Uterus (tissue), 2 donors: ENCODE measurements around the gene R3HCC1L.

ENCODE experiments used
- POLR2A ChIP-seq, 2 donors: fragments of 450-650 bp; IDR thresholded peaks; one replicate each; pipeline ENCODE4 v1.6.1; 2016; ENCODE audit warnings: antibody characterized with exemption in 2 of 2, mild to moderate bottlenecking in 1 of 2, moderate library complexity in 1 of 2
- TF ChIP-seq, protein P1 (sequence below), 4 experiments: fragments of 200-600 bp in 2 of 4; fragments of 450-650 bp in 2 of 4; sonication (generic) in 2 of 4; IDR thresholded peaks; one replicate each; pipeline ENCODE4 v1.5.1; 2016 to 2019; ENCODE audit warnings: antibody characterized with exemption in 4 of 4, mild to moderate bottlenecking in 2 of 4, moderate library complexity in 1 of 4

DNA sequence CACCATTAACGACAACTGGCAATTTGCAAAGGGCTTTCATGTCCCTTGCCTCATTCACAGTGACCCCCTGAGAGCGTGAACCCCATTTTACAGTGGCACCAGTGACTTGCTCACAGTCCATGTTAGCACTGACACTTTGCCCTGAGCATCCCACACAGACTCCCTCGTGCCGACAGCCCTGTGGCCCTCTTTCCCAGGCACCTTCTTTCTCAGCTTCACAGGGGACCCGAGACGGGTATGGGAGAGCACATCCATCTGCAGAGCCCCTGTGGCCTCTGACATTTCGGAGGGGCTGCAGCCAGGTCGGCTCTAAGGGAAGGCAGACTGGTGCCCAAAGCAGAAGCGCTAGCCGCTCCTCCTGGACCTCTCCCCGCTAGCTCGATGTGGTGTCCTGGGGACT is 122.7 kb downstream of the R3HCC1L start:
- TF ChIP-seq, protein P1, sequence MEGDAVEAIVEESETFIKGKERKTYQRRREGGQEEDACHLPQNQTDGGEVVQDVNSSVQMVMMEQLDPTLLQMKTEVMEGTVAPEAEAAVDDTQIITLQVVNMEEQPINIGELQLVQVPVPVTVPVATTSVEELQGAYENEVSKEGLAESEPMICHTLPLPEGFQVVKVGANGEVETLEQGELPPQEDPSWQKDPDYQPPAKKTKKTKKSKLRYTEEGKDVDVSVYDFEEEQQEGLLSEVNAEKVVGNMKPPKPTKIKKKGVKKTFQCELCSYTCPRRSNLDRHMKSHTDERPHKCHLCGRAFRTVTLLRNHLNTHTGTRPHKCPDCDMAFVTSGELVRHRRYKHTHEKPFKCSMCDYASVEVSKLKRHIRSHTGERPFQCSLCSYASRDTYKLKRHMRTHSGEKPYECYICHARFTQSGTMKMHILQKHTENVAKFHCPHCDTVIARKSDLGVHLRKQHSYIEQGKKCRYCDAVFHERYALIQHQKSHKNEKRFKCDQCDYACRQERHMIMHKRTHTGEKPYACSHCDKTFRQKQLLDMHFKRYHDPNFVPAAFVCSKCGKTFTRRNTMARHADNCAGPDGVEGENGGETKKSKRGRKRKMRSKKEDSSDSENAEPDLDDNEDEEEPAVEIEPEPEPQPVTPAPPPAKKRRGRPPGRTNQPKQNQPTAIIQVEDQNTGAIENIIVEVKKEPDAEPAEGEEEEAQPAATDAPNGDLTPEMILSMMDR (IDR thresholded peaks at IDR 0.05), result no peak
- TF ChIP-seq POLR2A (IDR thresholded peaks at IDR 0.05), result no peak
